ENCODE measurements around the gene C13orf46.

Gene C13orf46

DNA sequence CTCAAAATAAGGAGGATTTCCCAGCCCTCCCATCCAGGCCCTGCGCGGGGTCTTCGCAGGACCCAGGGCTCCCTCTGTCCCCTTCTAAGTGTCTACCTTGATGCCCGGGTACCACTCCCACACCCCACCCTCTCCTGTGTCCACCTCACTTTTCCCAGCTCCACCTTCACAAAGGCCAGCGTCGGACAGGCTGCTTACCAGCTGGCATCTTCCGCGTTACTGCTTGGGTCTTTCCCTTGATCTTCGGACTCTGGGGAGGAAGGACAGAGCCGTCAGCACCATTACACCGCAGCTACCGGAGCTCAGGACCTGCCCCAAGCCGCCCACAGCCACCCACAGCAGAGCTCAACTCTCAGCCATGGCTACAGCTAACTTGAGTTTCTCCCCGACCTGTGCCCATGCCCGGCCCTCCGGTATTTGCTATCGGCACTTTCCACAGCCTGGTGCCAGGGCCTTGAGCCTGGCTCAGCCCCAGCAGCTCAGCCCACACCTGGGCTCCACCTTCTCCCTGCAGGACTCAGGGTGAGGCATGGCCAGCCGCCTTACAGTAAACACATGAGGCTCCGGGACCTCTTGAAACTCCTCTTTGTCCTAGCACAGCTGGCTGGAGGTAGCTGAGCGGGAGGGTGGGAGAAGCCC, 3.8 kb downstream of the C13orf46 start:
- no peak for DNase-seq

DNA sequence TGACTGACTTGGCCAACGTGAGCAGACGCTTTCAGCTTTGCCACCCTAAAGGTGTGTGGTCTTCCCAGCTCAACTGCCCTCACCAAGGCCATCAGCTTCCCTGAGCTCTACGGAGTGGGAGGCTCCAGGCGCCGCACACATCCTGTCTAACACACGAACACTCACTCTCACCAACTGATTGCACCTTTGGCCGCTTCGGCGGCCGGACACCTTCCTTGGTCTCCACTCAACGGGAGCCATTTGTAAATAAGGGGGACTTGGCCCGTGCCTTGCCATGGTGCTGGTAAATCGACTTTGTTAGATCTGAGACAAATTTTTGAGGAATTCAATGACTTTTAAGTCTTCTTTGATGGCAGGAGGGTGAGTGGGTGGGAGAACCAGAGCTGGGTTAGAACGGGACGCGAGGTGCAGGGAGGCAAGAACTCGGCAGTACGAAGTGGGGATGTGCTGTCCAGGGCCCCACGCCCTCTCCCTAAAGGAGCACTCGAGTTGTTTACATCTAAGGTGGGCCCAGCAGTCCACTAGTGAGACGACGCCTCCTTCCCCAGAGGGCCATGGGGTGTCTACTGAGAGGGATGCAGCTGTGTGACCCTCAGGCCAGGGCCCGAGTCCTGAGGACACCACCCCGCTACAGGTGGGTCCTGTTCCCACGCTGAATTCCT, 4.4 kb downstream of the C13orf46 start:
- DNase-seq = no peak

DNA sequence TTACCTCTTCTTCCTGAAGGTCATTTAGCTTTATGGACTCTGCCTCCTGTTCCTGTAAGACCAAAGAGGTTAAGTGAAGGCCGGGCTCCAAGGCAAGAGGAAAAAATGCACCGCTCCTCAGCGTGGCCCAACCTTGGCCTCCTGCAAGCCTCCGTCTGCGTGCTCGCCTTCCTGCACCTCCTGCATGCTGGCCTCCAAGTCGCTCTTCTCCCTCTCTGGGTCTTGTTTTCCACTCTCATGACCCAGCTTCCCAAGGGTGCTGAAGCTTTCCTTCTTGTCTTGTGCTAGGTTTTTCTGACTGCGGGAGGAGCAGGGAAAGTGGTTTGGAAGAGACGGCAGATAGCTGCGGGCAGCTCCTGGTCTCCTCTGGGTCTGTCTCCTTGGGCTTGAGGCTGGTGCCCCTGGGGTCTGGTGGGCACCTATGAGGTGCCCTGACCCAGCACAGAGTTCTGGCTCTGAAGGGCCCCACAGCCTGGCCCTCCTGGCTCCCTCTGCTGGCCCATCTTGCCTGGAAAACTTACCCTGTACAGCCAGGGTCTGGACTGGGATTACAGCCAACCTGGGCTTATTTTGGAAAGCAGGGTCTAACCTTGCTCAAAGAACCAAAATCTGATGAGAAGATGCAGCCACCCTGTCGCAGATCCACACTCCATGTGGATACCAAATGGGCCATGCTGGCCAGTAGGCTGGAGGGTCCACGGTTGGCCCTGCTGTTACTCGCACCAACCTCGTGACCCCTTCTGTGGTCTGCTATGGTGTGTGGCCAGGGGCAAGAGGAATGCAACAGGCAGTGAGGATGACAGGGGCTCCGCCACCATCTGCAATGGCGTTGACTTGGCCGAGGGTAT, 5.2 kb downstream of the C13orf46 start:
- no peak for DNase-seq

DNA sequence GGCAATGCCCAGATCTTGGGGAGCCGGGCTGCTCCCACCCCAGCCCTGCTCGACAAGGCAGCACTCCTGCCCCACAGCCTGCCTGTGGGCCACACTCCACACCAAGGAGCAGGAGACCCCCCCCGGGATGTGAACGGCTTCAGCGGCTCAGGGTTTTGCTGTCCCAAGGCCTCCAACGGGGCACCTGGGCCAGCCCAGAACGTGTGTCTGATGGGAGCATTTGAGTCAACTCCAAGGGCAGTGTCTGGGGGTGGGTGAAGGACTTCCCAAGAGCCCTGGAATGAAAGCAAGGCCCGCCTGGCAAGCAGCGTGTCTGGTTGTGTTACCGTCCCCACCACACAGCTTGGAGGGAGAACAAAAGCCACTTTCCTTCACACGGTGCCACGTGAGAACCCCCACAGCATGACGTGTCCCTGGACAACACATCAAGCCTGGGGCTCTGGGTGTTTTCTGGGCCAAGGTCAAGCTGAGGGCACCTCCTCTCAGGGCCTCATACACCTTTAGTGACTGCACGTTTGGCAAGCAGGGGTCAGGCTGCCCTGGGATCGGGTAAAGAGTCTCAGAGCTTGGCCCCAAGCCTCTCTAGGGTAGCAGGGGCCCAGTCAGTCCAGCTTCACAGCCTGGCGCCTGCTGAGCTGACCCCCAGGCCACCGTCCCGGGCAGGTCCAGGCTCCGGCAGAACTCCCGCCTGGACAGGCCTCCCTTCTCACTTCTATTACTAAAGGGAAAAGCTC, 6.0 kb downstream of the C13orf46 start:
- DNase-seq = no peak

DNA sequence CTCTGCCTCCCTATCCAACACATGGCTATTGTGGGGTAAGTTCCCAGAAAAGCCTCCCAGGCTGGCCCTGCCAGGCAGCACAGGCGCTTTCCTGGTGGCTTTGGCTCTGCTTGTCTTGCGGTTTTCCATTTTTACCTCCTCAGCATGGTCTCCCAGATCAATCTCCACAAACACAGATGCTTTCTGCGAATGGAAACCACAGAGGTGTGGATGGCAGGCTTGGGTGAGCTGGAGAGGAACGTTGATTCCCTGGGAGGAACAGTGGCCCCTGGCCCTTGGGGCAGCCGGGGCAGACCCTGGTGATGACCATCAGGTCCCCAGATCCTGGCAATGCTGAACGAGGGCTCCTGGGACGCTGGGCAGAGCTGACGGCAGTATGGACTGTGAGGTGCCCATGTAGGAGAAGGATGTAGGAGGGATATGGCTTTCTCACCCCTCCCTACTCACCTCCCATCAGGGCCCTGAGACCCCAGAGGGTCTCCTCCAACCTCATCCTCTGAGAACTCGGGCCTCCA, 6.6 kb downstream of the C13orf46 start:
- no peak for DNase-seq

DNA sequence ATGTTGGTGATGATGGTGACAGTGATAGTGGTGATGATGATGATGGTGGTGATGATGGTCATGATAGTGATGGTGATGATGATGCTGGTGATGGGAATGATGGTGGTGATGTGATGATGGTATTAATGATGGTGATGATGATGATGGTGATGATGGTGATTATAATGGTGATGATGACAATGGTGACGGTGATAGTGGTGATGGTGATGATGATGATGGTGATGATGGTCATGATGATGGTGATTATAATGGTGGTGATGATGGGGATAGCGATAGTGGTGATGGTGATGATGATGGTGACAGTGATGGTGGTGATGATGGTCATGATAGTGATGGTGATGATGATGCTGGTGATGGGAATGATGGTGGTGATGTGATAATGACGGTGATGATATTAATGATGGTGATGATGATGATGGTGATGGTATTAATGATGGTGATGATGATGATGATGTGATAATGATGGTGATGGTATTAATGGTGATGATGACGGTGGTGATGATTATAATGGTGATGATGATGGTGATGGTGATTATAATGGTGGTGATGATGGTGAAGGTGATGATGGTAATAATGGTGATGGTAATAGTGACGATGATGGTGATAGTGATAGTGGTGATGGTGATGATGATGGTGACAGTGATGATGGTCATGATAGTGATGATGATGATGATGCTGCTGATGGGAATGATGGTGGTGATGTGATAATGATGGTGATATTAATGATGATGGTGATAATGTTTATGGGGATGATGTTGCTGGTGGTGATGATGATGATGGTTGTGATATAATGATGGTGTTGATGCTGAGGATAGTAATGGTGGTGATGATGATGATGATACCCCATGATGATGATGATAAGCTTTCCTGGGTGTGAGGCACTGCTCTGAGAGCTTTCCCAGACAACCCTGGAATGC, 7.7 kb downstream of the C13orf46 start:
- no peak for DNase-seq

DNA sequence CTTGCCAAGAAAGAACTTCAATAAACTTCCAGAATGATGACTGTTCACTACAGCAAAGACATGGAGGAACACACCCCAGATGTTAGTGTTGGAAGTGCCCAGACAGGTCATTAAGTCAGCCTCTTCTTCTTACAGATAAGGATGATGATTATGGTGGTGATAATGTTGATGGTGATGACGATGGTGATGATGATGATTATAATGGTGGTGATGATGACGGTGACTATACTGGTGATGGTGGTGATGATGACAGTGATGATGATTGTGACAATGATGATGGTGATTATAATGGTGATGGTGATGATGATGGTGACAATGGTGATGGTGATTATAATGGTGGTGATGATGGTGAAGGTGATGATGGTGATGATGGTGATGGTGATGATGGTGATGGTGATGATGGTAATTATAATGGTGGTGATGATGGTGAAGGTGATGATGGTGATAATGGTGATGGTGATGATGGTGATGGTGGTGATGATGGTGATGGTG, 8.4 kb downstream of the C13orf46 start:
- DNase-seq = no peak

DNA sequence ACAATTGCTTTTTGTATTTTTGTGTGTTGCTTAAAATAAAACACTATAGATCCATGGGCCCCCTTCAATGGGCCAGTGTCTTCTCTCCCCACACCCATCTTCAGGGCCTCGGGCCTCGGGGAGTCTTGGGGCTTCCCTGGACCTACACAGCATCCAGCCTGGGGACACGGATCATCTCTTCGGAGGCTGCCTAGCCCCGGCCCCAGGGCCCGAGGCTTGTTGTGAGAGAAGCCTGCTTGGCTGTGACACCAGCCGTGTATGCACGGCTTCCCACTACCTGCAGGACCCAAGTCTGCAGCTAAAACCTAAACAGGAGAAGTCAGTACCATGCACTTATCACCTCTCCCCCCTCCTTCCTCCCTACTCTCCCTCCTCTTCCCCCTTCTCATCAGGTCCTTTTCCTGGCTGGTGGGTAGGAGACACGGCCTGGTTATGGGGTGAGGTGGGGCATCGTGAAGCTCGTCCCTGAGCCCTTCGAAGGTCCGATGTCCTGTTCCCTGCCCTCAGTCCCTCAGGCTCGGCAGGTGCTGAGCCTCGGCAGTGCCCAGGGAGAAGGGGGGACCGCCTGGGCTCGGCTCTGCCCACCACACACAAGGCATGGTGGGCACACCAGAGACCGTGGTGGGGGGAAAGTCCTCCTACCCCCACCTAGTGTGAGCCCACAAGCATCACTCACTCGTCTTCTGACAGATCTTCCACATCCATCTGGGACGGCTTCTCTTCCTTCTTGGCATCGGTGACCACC, 9.5 kb downstream of the C13orf46 start:
- no peak for DNase-seq

DNA sequence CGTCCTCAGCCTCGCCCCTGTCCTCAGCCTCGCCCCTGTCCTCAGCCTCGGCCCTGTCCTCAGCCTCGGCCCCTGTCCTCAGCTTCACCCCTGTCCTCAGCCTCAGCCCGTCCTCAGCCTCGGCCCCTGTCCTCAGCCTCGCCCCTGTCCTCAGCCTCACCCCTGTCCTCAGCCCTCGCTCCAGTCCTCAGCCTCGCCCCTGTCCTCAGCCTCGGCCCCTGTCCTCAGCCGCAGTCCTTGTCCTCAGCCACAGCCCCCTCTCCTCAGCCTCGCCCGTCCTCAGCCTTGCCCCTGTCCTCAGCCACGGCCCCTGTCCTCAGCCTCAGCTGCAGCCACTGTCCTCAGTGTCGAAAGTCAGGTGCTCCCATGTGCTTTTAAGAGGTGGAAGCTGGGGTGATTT, 10.5 kb downstream of the C13orf46 start:
- no peak for DNase-seq

DNA sequence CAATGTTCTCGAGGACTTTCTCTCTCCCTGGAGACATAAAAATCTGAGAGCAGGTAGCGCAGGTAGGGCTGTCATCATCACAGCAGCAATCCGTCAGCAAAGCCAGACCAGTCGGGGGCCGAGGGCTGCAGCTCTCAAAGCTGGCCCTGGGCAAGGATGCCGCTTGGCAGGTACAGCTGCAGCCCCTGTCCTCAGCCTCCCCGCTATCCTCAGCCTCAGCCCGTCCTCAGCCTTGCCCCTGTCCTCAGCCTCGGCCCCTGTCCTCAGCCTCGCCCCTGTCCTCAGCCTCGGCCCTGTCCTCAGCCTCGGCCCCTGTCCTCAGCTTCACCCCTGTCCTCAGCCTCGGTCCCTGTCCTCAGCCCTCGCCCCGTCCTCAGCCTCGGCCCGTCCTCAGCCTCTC, 10.9 kb downstream of the C13orf46 start:
- DNase-seq = no peak

DNA sequence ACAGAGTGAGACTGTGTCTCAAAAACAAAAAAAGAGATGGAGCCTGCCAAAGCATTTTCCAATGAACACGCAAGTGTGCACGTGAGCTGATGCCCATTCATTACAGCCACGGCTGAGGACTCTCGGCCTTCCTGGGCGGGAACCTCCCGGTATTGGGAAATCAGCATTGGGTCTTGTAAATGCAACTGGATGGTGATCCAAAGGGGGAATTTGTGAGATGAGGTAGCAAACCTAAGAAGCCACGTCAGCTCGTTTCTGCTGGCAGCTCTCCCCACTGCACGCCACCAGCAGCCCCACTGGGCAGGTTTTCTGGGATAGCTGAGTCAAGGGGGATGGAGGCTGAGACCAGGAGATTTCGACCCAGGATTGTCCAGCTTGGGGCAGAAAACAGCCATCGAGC, 11.5 kb downstream of the C13orf46 start:
- DNase-seq = no peak

DNA sequence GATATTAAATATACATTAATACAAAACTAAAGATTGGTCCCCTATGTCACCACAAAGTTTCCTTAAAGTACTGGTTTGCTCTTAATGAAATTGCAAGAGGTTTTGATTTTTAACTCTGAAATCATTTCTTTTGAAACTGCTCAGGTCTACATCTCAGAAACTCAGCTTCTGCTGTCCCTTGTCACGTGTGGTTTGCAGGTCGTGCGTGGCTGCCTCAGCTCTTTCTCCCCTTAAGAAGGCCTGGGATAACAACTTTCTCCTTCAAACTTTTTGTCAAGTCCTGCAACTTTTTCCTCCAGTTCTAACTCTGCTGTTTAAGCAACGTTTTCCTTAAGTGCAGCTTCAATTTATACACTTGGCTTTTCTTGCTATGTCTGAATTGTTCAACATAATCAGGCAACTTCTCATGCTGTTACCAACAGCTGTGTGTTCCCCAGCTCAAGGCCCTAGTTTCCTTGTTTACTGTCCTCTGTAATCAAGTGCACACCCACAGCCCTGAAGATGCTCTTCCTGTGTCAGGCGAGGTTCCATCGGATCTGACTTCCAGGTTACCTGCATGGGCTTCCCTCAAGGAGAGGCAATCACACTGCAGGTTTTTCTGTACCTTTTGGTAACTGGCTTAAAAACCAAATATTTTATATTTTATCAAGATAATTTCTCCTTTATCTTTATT, 13.5 kb downstream of the C13orf46 start:
- DNase-seq = no peak

DNA sequence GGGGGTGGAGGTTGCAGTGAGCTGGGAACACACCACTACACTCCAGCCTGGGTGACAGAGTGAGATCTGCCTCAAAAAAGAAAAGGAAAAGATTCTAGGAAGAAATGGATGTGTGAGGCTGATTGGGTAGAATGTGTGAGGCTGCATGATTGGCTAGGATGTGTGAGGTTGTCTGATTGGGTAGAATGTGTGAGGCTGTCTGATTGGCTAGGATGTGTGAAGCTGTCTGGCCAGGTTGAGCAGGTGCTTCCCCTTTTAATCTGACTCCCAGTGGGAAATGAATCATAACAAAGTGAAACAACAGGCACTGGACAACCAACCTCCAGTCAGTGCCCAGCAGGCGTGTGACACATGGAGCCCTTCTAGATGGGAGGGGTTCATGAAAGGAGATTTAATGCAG, 14.7 kb downstream of the C13orf46 start:
- DNase-seq = no peak

DNA sequence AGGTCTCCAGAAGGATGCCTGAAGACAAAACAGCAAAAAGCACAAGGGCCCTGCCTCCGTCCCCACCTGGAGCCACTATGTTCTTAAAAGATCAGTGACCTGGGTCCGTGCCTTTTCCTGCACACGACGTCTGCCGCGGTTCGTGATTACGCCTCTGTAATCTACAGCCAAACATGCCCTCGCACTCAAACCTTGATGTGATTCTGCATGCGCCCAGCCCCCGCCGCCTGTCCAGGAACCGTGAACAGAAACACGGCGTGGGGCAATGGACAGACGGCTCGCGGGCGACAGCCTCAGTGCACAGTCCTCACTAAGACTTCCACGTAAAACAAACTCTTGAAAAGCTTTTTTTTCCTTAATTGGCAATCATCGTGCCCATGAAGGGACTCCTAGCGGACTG, 15.5 kb downstream of the C13orf46 start:
- DNase-seq = no peak

DNA sequence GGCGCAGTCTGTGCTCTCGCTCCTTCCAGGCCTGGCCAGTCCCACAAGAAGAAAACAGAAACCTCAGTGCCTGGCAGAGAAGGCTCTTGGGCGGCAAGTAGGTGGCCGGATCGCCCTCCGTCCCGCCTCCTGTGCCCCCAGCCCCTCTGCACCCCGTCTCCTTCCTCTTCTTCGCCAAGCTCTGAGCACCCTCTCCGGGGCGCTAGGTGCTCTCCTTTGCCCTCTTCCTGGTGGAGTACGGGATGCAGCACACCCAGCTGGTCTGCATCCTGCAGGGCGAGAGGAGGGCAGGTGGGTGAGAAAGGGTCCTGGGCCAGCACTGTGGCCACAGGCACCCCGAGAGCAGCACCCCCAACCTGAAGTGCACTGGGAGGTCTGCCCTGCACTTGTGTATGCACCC, 17.3 kb downstream of the C13orf46 start:
- DNase-seq = no peak

DNA sequence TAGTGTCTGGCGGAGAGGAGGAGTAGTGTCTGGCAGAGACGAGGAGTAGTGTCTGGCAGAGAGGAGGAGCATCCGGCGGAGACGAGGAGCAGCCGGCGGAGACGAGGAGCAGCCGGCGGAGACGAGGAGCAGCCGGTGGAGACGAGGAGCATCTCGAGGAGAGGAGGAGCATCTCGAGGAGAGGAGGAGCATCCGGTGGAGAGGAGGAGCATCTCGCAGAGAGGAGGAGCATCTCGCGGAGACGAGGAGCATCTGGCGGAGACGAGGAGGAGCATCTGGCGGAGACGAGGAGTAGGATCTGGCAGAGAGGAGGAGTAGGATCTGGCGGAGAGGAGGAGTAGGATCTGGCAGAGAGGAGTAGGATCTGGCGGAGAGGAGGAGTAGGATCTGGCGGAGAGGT, 18.2 kb downstream of the C13orf46 start:
- DNase-seq = no peak

DNA sequence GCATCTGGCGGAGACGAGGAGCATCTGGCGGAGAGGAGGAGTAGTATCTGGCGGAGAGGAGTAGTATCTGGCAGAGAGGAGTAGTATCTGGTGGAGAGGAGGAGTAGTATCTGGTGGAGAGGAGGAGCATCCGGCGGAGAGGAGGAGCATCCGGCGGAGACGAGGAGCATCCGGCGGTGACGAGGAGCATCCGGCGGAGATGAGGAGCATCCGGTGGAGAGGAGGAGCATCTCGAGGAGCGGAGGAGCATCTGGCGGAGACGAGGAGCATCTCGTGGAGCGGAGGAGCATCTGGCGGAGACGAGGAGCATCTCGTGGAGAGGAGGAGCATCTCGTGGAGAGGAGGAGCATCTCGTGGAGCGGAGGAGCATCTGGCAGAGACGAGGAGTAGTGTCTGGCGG, 18.6 kb downstream of the C13orf46 start:
- no peak for DNase-seq

DNA sequence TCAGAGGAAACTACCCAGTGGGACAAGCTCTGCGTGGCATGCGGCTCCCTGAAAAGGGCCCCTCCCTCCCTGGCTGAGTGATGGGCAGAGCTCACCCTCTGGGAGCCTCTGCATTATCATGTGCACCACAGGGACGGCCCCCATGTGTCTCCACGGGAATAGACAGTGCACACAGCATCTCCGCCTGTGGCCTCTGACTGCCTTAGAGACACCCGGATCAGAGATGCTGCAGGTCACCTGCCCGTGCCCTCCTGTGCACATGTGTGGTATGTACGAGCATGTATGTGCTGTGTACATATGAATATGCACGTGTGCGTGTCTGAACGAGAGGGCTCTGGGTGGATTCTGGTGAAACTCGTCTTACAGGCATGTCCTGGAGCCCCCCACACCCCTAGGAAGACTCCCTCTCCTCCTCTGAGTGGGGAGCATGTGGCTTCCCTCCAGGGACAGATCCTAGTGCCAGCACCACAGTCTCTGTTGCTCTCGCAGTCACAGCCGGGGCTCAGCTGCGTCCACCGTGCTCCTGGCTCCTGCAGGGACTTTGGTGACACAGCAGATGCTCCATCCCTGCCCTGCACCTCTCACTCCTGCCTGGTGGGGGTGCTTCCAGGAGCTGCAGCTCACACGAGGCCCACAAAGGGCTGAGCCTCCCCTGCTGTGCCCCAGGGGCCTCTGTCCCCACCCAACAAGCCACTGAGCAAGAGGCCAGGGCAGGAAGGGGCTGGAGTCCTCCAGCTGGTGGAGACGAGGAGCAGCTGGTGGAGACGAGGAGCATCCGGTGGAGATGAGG, 19.6 kb downstream of the C13orf46 start:
- DNase-seq = no peak

DNA sequence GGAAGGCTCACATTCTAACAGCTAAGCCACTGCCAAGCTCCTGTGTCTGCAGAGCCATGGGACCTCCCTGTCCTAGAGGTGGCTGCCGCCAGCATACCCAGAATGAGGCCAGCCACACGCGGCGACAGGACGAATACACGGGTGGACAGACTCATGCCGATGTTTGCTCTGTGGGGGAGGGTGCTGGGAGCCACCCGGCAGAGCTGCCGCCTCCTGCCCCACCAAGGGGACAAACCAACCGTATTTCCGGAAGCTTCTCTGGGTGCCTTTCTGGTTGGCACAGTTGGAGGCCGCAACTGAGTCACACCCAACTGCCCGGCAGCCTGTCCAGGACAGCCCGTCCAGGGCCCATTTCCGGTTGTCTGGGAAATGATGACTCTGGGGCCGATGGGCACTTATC, 20.3 kb downstream of the C13orf46 start:
- no peak for DNase-seq
